Muscle of leg (tissue), 11 donors: ENCODE data around the gene CTTNBP2NL. TPM values are rescaled to one million over a fixed set of nuclear protein-coding genes. Genes with fewer than 3 reads are reported as not detected.

ENCODE experiments used
- DNase-seq: peaks from one replicate; pipeline ENCODE4 v3.0.0; 2013
- H3K27ac ChIP-seq: one replicate; pipeline ENCODE4 v1.5.1; 2013; ENCODE audit warnings: mild to moderate bottlenecking, low read length, control low read depth
- H3K27me3 ChIP-seq: one replicate; pipeline ENCODE4 v1.6.1; 2013; ENCODE audit warnings: low read length; ENCODE audit not compliant: control insufficient read depth, insufficient read depth
- H3K36me3 ChIP-seq: one replicate; pipeline ENCODE4 v1.6.1; 2013; ENCODE audit warnings: low read length; ENCODE audit not compliant: control insufficient read depth, insufficient read depth
- H3K4me1 ChIP-seq: one replicate; pipeline ENCODE4 v1.6.1; 2013; ENCODE audit warnings: low read length; ENCODE audit not compliant: control insufficient read depth, insufficient read depth
- H3K4me3 ChIP-seq: one replicate; pipeline ENCODE4 v1.5.1; 2013; ENCODE audit warnings: low read length, control low read depth
- H3K9me3 ChIP-seq: replicated peaks from 2 replicates; pipeline ENCODE4 v1.6.1; 2013; ENCODE audit warnings: low read depth, low read length; ENCODE audit not compliant: control insufficient read depth
- WGBS: methylation state at CpG from one replicate; pipeline ENCODE4 v1.1.5; 2013; ENCODE audit warnings: missing lambda C conversion rate; ENCODE audit not compliant: insufficient coverage; 5-methylcytosine and 5-hydroxymethylcytosine counted together
- polyA plus RNA-seq, 8 donors: library from polyadenylated mRNA; unstranded; fragments of 120-200 nt; gene quantifications; one replicate each; pipeline versions ENCODE4 v1.2.1 to v1.2.3, GENCODE V29; 2013; ENCODE audit warnings: inconsistent platforms in 1 of 8, low replicate concordance in 1 of 8; ENCODE audit not compliant: insufficient read length in 8 of 8, insufficient read depth in 1 of 8
- total RNA-seq: library from RNA; stranded (reverse); fragments of 120-200 nt; gene quantifications from one replicate; pipeline ENCODE4 v1.2.4, GENCODE V29; 2013

The CTTNBP2NL gene
- total and polyA plus RNA-seq, 9 donors = 8.3 to 19.4 (median 15.1) TPM

DNA sequence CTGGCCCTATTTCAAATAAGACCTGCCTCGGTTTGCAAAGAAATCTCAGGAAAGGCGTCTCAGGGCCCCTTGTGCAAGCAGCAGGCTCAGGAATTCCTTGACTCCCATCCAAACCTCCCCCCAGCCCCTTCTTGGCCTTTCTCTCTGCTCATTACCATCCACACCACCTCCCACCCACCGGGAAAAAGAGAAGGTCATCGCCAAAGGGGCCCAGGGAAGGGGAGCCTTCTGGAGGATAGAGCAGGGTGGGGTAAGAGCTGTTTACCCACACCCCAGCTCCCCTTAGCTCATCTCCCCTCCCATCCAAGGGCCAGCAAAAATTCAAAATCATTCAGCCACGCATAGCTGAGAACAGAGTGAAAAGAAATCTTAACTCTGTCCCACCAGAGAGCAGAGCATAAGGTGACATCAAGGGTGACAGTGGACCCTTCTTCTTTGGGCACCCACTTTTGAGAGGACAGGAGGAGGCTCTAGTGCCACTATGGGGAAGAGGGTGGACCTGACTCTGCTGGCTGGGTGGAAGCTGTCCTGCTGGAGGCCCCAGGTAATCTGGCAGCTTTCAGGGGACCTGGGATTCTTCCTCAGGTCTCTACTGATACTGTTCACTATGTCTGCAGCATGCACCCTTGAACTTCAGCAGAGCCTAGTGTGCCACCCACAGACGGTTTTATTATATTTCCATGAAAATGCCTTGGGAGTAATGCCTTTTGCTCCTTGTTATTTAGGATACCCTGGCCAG, 108.8 kb downstream of the CTTNBP2NL start:
- peak; percentile 58 for DNase-seq
- H3K4me1 ChIP-seq = peaks cover 44% of the 10 kb centered on the region

DNA sequence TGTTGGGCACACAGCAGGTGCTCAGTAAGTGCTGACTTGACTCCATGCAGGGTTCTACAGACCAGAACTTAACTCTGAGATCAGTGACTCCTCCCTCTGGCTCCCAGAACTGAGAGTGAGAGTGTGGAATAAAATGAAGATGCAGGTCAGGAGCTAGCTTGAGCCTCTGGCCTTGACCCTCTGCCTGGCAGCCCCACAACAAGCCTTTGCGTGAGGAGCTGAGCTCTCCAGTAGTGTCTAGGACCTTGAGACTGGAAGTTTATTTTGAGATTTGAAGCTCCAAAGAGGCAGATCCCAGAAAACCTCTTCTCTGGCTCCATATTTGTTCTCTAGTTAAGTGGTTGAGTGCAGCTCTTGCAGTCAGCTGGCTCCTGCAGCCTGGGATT, 109.4 kb downstream of the CTTNBP2NL start:
- Histone ChIP-seq H3K4me1 (peaks cover 44% of the 10 kb centered on the region), H3K9me3 (no peaks in the 10 kb centered on the region), H3K36me3 (no peaks in the 10 kb centered on the region), H3K27ac (no peak overlapping the region), H3K27me3 (peaks cover 90% of the 10 kb centered on the region), H3K4me3 (no peak overlapping the region)
- 80% methylated on average over 1 of the region's 1 CpG for WGBS
- no peak for DNase-seq

More for the DNA sequence above, 108.8 kb downstream of the CTTNBP2NL start:
- WGBS = 17% methylated on average over 1 of the region's 6 CpGs
- no peak overlapping the region for H3K4me3 ChIP-seq
- no peaks in the 10 kb centered on the region for H3K9me3 ChIP-seq
- peaks cover 86% of the 10 kb centered on the region for H3K27me3 ChIP-seq
- H3K36me3 ChIP-seq = no peaks in the 10 kb centered on the region
- H3K27ac ChIP-seq = no peak overlapping the region

GRCh38 chr1:112505878-112506277, 109.9 kb downstream of the CTTNBP2NL start:
- 75% methylated on average over 2 of the region's 3 CpGs for WGBS
- no peak for DNase-seq
- Histone ChIP-seq H3K27me3 (peaks cover 93% of the 10 kb centered on the region), H3K36me3 (no peaks in the 10 kb centered on the region), H3K4me3 (no peak overlapping the region), H3K4me1 (peaks cover 44% of the 10 kb centered on the region), H3K9me3 (no peaks in the 10 kb centered on the region), H3K27ac (no peak overlapping the region)

DNA sequence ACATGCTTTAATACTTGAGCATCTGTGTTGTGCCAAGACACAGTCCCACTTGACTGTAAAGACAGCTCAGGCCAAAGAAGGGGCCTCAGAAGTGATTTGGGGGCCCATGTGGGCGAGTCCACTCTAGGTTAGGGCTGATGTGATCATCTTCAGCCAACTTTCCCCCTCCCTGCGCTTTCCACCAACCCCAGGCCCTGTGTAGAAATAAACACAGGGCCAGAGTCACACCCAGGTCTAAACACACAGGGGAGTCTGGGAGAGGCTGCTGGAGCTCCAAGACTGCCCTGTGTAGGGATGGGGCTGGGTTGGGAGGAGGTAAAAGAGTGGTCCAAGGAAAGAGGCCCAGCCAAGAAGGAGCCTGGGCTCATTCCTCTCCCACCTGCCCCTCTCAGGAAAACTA, 110.3 kb downstream of the CTTNBP2NL start:
- Histone ChIP-seq H3K36me3 (no peaks in the 10 kb centered on the region), H3K9me3 (no peaks in the 10 kb centered on the region), H3K27me3 (peaks cover 96% of the 10 kb centered on the region), H3K4me1 (peaks cover 44% of the 10 kb centered on the region), H3K27ac (no peak overlapping the region), H3K4me3 (no peak overlapping the region)
- no CpG with 5 or more reads among the region's 2 CpGs for WGBS
- DNase-seq = peak; percentile 77

- DNase-seq = peak; percentile 30
- Histone ChIP-seq H3K4me1 (peaks cover 41% of the 10 kb centered on the region), H3K4me3 (no peak overlapping the region), H3K27ac (no peak overlapping the region), H3K27me3 (peaks cover 93% of the 10 kb centered on the region), H3K36me3 (no peaks in the 10 kb centered on the region), H3K9me3 (no peaks in the 10 kb centered on the region)
- 58% methylated on average over 8 of the region's 8 CpGs for WGBS
Measured at GRCh38 chr1:112506731-112507130, 110.7 kb downstream of the CTTNBP2NL start.

- 0% methylated on average over 1 of the region's 9 CpGs for whole genome bisulfite sequencing
- H3K4me3 ChIP-seq = no peak overlapping the region
- peaks cover 36% of the 10 kb centered on the region for H3K4me1 ChIP-seq
- H3K9me3 ChIP-seq = no peaks in the 10 kb centered on the region
- no peak overlapping the region for H3K27ac ChIP-seq
- H3K36me3 ChIP-seq = no peaks in the 10 kb centered on the region
- DNase-seq = no peak
- H3K27me3 ChIP-seq = peaks cover 89% of the 10 kb centered on the region
Measured at GRCh38 chr1:112507336-112507735, 111.3 kb downstream of the CTTNBP2NL start.

GRCh38 chr1:112507921-112508277, 111.9 kb downstream of the CTTNBP2NL start:
- peaks cover 30% of the 10 kb centered on the region for H3K4me1 ChIP-seq
- peak; percentile 62 for DNase-seq
- WGBS = 0% methylated on average over 8 of the region's 15 CpGs
- peak overlapping the region; percentile 40 for H3K4me3 ChIP-seq
- peaks cover 88% of the 10 kb centered on the region for H3K27me3 ChIP-seq
- H3K27ac ChIP-seq = no peak overlapping the region
- no peaks in the 10 kb centered on the region for H3K9me3 ChIP-seq
- no peaks in the 10 kb centered on the region for H3K36me3 ChIP-seq

DNA sequence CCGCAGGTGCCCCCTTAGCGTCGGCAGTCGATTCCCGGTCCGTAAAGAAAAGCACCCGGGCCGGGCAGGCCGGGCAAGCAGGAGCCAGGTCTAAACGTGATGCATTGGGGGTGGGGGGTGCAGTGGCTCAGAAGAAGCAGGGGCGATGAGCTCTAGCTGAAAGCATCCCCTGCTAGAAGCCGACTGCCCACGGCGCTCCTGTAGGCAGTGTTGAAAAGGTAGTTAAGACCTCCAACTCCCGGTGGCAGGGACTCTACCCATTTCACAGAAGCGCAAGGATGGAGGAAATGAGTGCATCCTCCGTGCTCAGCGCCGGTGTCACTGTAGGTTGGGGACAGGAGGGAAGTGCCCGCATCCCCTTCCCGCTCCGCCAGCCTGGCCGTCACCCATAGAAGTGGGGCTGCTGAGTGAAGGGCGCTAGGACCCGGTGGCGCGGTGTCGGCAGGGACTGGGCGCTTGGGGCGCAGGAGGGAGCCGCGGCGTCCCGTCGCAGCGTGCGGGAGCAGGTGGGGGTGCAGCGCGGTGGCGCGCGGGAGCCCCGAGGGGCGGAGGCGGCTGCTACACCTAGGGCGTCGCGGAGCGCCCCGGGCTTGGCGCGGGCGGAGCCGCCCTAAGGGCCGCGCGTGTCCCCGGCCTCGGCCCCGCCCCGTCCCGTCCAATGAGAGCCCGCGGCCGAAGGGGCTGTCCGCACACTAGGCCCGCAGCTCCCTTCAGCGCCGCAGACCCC, 112.4 kb downstream of the CTTNBP2NL start, which contains the start of gene WNT2B:
Gene WNT2B, plus strand, starts transcription at position 688 of the 727 bp plus-strand sequence. CDS start 298 bp downstream, outside the sequence.
- peaks cover 27% of the 10 kb centered on the region for H3K4me1 ChIP-seq
- peaks cover 86% of the 10 kb centered on the region for H3K27me3 ChIP-seq
- under 1% methylated on average over 69 of the region's 69 CpGs for WGBS

GRCh38 chr1:112509005-112509659, 113.1 kb downstream of the CTTNBP2NL start:
- Histone ChIP-seq H3K27ac (no peak overlapping the region), H3K9me3 (no peaks in the 10 kb centered on the region), H3K27me3 (peaks cover 79% of the 10 kb centered on the region), H3K4me3 (peak overlapping the region; percentile 41), H3K4me1 (peaks cover 22% of the 10 kb centered on the region), H3K36me3 (no peaks in the 10 kb centered on the region)
- DNase-seq = peak; percentile 20
- WGBS = 5% methylated on average over 63 of the region's 66 CpGs

More for the DNA sequence above, 112.4 kb downstream of the CTTNBP2NL start, which contains the start of gene WNT2B:
- H3K9me3 ChIP-seq = no peaks in the 10 kb centered on the region
- peak; percentile 35 for DNase-seq
- H3K27ac ChIP-seq = no peak within 1 kb of the TSS
- H3K36me3 ChIP-seq = no peaks in the 10 kb centered on the region
- H3K4me3 ChIP-seq = peak within 1 kb of the TSS; percentile 41

GRCh38 chr1:112509660-112510178, 113.7 kb downstream of the CTTNBP2NL start:
- Histone ChIP-seq H3K9me3 (no peaks in the 10 kb centered on the region), H3K27ac (no peak overlapping the region), H3K4me3 (no peak overlapping the region), H3K36me3 (no peaks in the 10 kb centered on the region), H3K27me3 (peaks cover 74% of the 10 kb centered on the region), H3K4me1 (peaks cover 17% of the 10 kb centered on the region)
- no peak for DNase-seq
- 38% methylated on average over 9 of the region's 16 CpGs for WGBS
